ENCODE measurements around the gene CNTN4.

- no peak for TF ChIP-seq POLR2AphosphoS5 (IDR thresholded peaks at IDR 0.05; ENCODE audit: borderline replicate concordance, low read depth, low read length)
- no peak for TF ChIP-seq EZH2 (IDR thresholded peaks at IDR 0.05)
Measured at GRCh38 chr3:2923390-2923789, 824.7 kb downstream of the CNTN4 start.

Data from SK-N-MC (cell line).